Osteocyte (in vitro differentiated cells): Measurements from ENCODE around the gene DRC7. TPM values are rescaled to one million over a fixed set of nuclear protein-coding genes. Genes with fewer than 3 reads are reported as not detected.

ENCODE experiments used
- DNase-seq: peaks from one replicate; pipeline ENCODE4 v3.0.0; 2021; ENCODE audit warnings: mixed read lengths; ENCODE audit not compliant: unreplicated experiment; ENCODE audit errors: extremely low spot score
- H3K27ac Mint-ChIP-seq: one replicate; pipeline ENCODE4 v1.8.0; 2021; ENCODE audit warnings: mild to moderate bottlenecking, mixed read lengths; ENCODE audit not compliant: unreplicated experiment
- H3K27me3 Mint-ChIP-seq: one replicate; pipeline ENCODE4 v1.8.0; 2021; ENCODE audit warnings: mixed read lengths; ENCODE audit not compliant: unreplicated experiment
- H3K36me3 Mint-ChIP-seq: one replicate; pipeline ENCODE4 v1.8.0; 2021; ENCODE audit warnings: mixed read lengths; ENCODE audit not compliant: unreplicated experiment
- H3K4me1 Mint-ChIP-seq: one replicate; pipeline ENCODE4 v1.8.0; 2021; ENCODE audit warnings: mixed read lengths; ENCODE audit not compliant: unreplicated experiment
- H3K4me3 Mint-ChIP-seq: one replicate; pipeline ENCODE4 v1.8.0; 2021; ENCODE audit warnings: mild to moderate bottlenecking, moderate library complexity, mixed read lengths; ENCODE audit not compliant: unreplicated experiment
- H3K9me3 Mint-ChIP-seq: one replicate; pipeline ENCODE4 v1.8.0; 2021; ENCODE audit warnings: mixed read lengths; ENCODE audit not compliant: unreplicated experiment
- CTCF ChIP-seq: fragments of 200-600 bp; sonication (generic); IDR thresholded peaks from 2 replicates; pipeline ENCODE4 v1.5.0; 2021; ENCODE audit warnings: antibody characterized with exemption, mild to moderate bottlenecking, moderate library complexity
- total RNA-seq: library from RNA; stranded (reverse); gene quantifications from 2 replicates; pipeline ENCODE4 v1.2.1, GENCODE V29; 2021

DRC7 gene
- total RNA-seq, 1 donor from 2014 or later = not detected

- no peak for TF ChIP-seq CTCF
- H3K27me3 Mint-ChIP-seq = no peaks in the 10 kb centered on the region
- peaks cover 4% of the 10 kb centered on the region for H3K9me3 Mint-ChIP-seq
- H3K36me3 Mint-ChIP-seq = peaks cover 3% of the 10 kb centered on the region
- peaks cover 5% of the 10 kb centered on the region for H3K4me1 Mint-ChIP-seq
- no peak overlapping the region for H3K4me3 Mint-ChIP-seq
- H3K27ac Mint-ChIP-seq = no peak overlapping the region
- DNase-seq = no peak
Observed at GRCh38 chr16:57741660-57742191, 47.1 kb downstream of the DRC7 start.

- no peak for TF ChIP-seq CTCF
- Mint-ChIP-seq H3K4me1 (no peaks in the 10 kb centered on the region), H3K4me3 (no peak overlapping the region), H3K27ac (no peak overlapping the region), H3K9me3 (peaks cover 4% of the 10 kb centered on the region), H3K27me3 (no peaks in the 10 kb centered on the region), H3K36me3 (peaks cover 3% of the 10 kb centered on the region)
- no peak for DNase-seq
Observed at GRCh38 chr16:57742543-57742942, 47.9 kb downstream of the DRC7 start.

GRCh38 chr16:57743458-57743857 is 48.9 kb downstream of the DRC7 start:
- Mint-ChIP-seq H3K4me1 (no peaks in the 10 kb centered on the region), H3K27ac (no peak overlapping the region), H3K27me3 (no peaks in the 10 kb centered on the region), H3K36me3 (peaks cover 3% of the 10 kb centered on the region), H3K4me3 (no peak overlapping the region), H3K9me3 (peaks cover 4% of the 10 kb centered on the region)
- TF ChIP-seq CTCF = no peak
- no peak for DNase-seq

GRCh38 chr16:57743886-57744641 is 49.5 kb downstream of the DRC7 start:
- no peak overlapping the region for H3K4me3 Mint-ChIP-seq
- no peak overlapping the region for H3K27ac Mint-ChIP-seq
- no peaks in the 10 kb centered on the region for H3K4me1 Mint-ChIP-seq
- no peak for TF ChIP-seq CTCF
- H3K27me3 Mint-ChIP-seq = no peaks in the 10 kb centered on the region
- no peak for DNase-seq
- H3K9me3 Mint-ChIP-seq = peaks cover 4% of the 10 kb centered on the region
- peaks cover 3% of the 10 kb centered on the region for H3K36me3 Mint-ChIP-seq

- Mint-ChIP-seq H3K36me3 (peaks cover 3% of the 10 kb centered on the region), H3K4me1 (no peaks in the 10 kb centered on the region), H3K27ac (no peak overlapping the region), H3K4me3 (no peak overlapping the region), H3K27me3 (no peaks in the 10 kb centered on the region), H3K9me3 (peaks cover 4% of the 10 kb centered on the region)
- TF ChIP-seq CTCF = no peak
- DNase-seq = no peak
Observed at GRCh38 chr16:57744642-57744903, 50.0 kb downstream of the DRC7 start.
